Fibroblast of pulmonary artery (primary cell): ENCODE results near the gene COL5A1.

Source experiments
- DNase-seq: peaks from one replicate; pipeline ENCODE4 v3.0.0-alpha.2; 2010; ENCODE audit warnings: low read depth
- H3K4me3 ChIP-seq: replicated peaks from 2 replicates; pipeline ENCODE4 v1.5.1; 2011; ENCODE audit warnings: low read depth, mild to moderate bottlenecking, control low read depth, low read length, moderate library complexity
- CTCF ChIP-seq: IDR thresholded peaks from 2 replicates; pipeline ENCODE4 v1.5.1; 2011; ENCODE audit warnings: mild to moderate bottlenecking, control low read depth, low read length, inconsistent platforms; ENCODE audit errors: missing control alignments

Gene COL5A1

DNA sequence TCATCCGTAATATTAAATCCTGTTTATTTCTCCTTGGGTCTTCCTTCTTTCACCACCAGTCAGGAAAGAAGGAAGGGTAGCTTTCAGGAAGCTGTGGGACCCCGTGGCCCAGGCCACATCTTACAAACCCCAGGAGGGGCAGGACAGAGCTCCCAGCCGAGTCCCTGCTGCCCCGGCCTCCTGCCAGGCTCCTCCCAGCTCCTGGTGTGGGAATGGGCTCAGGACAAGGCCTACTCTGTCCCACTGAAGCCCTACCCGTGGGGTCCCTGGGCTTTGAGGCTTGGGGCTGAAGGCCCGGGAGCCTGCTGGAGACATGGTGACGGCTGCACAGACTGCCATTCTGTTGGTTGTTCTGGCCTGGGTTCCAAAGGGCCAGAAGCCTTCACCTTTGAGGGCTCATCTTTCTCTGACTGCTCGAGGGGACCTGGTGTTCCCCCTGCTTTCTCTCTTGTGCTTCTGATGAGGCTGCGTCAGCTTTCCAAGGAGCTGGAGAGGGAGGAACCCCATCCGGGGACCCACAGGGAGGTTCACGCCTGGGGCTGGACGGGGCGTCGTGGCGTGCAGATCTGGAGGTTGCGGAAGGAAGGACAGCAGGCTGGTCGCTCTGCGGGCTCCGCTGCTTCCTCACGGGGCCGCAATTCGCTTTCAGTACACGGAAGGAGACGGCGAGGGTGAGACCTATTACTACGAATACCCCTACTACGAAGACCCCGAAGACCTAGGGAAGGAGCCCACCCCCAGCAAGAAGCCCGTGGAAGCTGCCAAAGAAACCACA, 86.6 kb downstream of the COL5A1 start:
- H3K4me3 ChIP-seq, result no peak overlapping the region
- DNase-seq, result no peak
- no peak for TF ChIP-seq CTCF

DNA sequence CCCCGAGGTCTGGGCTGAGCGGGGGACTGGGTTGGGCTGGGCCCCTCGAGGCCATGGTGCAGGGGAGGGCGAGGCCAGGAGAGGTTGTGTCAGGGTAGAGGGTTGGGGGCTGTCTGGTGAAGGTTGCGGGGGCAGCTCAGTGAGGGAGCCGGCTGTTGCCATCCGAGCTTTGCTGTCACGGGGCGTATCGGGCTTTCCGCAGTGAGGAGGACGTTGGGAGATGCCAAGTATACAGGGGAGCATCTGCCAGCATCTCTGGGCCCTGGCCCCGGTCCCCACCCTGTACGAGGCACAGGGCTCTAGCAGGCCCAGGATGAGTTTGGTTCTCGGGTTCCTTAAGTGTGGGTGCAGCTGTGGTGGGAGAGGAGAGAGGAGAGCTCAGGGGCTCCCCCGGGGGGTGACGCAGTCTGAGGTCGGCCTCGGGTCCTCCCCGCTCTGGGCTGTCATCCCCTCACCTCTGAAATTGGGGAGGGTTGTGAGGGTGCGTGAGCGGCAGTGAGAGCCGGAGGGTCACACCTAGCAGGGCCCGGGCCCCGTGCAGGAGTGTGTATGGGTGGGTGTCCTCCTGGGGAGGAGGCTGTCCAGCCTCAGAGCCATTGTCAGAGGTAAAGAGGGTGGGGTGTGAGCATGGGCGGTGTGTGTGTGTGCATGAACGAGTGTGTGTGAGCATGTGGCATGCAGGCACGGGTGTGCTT, 87.3 kb downstream of the COL5A1 start:
- H3K4me3 ChIP-seq, result no peak overlapping the region

GRCh38 chr9:134730011-134730760, 88.6 kb downstream of the COL5A1 start:
- H3K4me3 ChIP-seq, result no peak overlapping the region
- TF ChIP-seq CTCF, result no peak
- DNase-seq, result no peak

More for the DNA sequence above, 87.3 kb downstream of the COL5A1 start:
- DNase-seq, result no peak
- TF ChIP-seq CTCF, result no peak

GRCh38 chr9:134730761-134731496, 89.3 kb downstream of the COL5A1 start:
- TF ChIP-seq CTCF, result no peak
- no peak overlapping the region for H3K4me3 ChIP-seq
- DNase-seq, result no peak

- TF ChIP-seq CTCF, result no peak
- no peak for DNase-seq
- no peak overlapping the region for H3K4me3 ChIP-seq
These were observed 90.1 kb downstream of the COL5A1 start for GRCh38 chr9:134731497-134732391.
